GM12801 (cell line): ENCODE results near the gene CERS1.

Experiments
- CTCF ChIP-seq: IDR thresholded peaks from one replicate; pipeline ENCODE4 v1.5.1; 2011; ENCODE audit warnings: control low read depth; ENCODE audit not compliant: insufficient read length; ENCODE audit errors: extremely low read depth

The CERS1 gene

GRCh38 chr19:18894254-18895037 lies 1.5 kb downstream of the CERS1 start:
- no peak for TF ChIP-seq CTCF

GRCh38 chr19:18893587-18894253 lies 2.2 kb downstream of the CERS1 start:
- TF ChIP-seq CTCF: no peak

- TF ChIP-seq CTCF: no peak
These were observed 5.8 kb downstream of the CERS1 start for GRCh38 chr19:18889949-18890745.

- TF ChIP-seq CTCF: no peak
These were observed 9.0 kb downstream of the CERS1 start for GRCh38 chr19:18886972-18887371.

GRCh38 chr19:18883526-18884304 lies 12.2 kb downstream of the CERS1 start:
- no peak for TF ChIP-seq CTCF

GRCh38 chr19:18881491-18881890 lies 14.5 kb downstream of the CERS1 start:
- TF ChIP-seq CTCF: no peak
